Tibial artery (tissue), 4 donors: ENCODE measurements around the gene TMEM158.

Experiments used
- DNase-seq, 2 donors: peaks; one replicate each; pipeline ENCODE4 v3.0.0-alpha.2; 2019
- H3K27ac ChIP-seq, 2 donors: fragments of 200-600 bp; sonication (generic) in 1 of 2; 1 replicate in 1 of 2; 2 replicates in 1 of 2; pipeline ENCODE4 v1.5.1; 2018 to 2019; ENCODE audit warnings: mild to moderate bottlenecking in 1 of 2
- H3K27me3 ChIP-seq, 2 donors: fragments of 200-600 bp; sonication (generic) in 1 of 2; one replicate each; pipeline versions ENCODE4 v1.5.1 to v1.6.0; 2016 to 2019
- H3K36me3 ChIP-seq, 3 donors: fragments of 200-600 bp; sonication (generic) in 2 of 3; one replicate each; pipeline ENCODE4 v1.5.1; 2016 to 2019; ENCODE audit warnings: mild to moderate bottlenecking in 2 of 3
- H3K4me1 ChIP-seq, 4 donors: fragments of 200-600 bp; sonication (generic) in 2 of 4; 1 replicate in 3 of 4; 2 replicates in 1 of 4; pipeline ENCODE4 v1.5.1; 2016 to 2019
- H3K4me3 ChIP-seq, 2 donors: fragments of 200-600 bp; sonication (generic) in 1 of 2; 1 replicate in 1 of 2; 2 replicates in 1 of 2; pipeline ENCODE4 v1.5.1; 2018 to 2019; ENCODE audit warnings: mild to moderate bottlenecking in 2 of 2
- H3K9me3 ChIP-seq, 3 donors: fragments of 200-600 bp; sonication (generic) in 1 of 3; one replicate each; pipeline ENCODE4 v1.5.1; 2016 to 2019
- CTCF ChIP-seq, 2 experiments: fragments of 200-600 bp in 1 of 2; fragments of 450-650 bp in 1 of 2; IDR thresholded peaks; one replicate each; pipeline ENCODE4 v1.5.1; 2017 to 2019; ENCODE audit warnings: antibody characterized with exemption in 2 of 2, mild to moderate bottlenecking in 1 of 2, moderate library complexity in 1 of 2
- intact Hi-C: fragments of 100-400 bp; cut with DNase I; formaldehyde crosslinking; loops from one replicate; pipeline ENCODE4 v1.15.0; 2023; ENCODE audit warnings: low total_unique reads

Gene TMEM158

DNA sequence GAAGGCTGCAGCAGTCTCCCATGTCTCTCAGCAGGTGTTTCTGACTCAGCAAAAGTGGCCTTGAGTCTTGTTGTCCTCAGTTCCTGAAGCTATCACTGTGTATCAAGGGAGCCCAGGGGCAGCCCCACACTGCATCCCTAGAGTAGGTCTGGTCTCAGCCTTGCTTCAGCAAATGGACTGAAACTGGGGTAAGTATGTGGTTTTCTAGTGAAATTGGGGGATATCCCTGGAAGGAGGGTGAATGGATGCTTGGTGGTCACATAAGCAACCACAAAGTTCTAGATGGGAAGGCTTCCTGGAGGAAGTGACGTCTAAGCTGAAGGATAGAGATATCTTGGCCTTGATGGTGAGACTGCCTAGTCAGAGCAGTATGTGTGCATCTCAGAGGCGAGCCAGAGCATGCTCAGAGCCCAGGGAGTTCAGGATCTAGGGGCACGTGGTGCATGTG lies 38.4 kb downstream of the TMEM158 start:
- Histone ChIP-seq H3K4me1 (no peaks in the 10 kb centered on the region), H3K36me3 (no peaks in the 10 kb centered on the region), H3K27ac (no peak overlapping the region), H3K4me3 (no peak overlapping the region), H3K9me3 (no peaks in the 10 kb centered on the region), H3K27me3 (no peaks in the 10 kb centered on the region)
- no peak for DNase-seq
- TF ChIP-seq CTCF (IDR thresholded peaks at IDR 0.05), result no peak
- intact Hi-C loops, result no loop called here

DNA sequence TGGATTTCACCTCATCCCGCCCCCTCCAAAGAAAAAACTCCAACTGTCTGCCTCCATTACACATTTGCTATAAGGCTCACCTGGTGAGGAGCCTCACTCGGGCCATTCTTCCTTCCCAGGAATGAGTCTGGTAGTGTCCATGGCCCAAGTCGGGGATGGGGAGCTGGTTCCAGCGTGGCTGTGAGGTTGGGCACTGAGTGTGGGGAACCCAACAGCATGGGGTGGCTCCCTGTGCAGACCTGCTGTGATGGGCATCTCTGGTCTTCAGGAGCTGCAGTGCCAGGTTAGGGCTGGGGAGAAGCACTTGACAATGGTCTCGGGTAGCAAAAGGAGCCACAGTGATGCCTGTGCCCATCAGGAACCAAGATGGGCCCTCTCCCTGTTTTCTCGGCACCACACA lies 39.2 kb downstream of the TMEM158 start:
- H3K27ac ChIP-seq, result no peak overlapping the region
- no peaks in the 10 kb centered on the region for H3K4me1 ChIP-seq
- no peaks in the 10 kb centered on the region for H3K27me3 ChIP-seq
- DNase-seq, result no peak
- intact Hi-C loops, result no loop called here
- no peaks in the 10 kb centered on the region for H3K9me3 ChIP-seq
- TF ChIP-seq CTCF (IDR thresholded peaks at IDR 0.05), result no peak
- no peaks in the 10 kb centered on the region for H3K36me3 ChIP-seq
- H3K4me3 ChIP-seq, result no peak overlapping the region

DNA sequence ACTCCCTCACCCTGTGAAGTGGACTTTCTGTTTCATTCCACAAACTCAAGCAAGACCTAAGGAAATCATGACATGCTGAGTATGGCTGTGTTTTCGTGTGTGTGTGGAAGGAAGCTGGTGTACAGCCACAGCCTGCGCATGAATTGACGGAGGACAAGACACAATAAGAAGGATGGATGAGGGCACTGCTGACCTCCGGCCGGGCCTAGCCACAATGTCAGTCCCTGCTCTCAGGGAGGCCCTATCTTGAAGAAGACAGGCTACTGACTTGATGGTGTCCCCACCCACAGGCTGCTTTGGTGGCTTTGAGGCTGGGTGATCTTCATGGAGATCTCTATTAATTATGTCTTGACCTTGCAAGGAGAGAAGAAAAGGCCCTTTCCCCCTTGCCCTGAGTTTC lies 40.6 kb downstream of the TMEM158 start:
- TF ChIP-seq CTCF (IDR thresholded peaks at IDR 0.05), result no peak
- H3K4me3 ChIP-seq, result no peak overlapping the region
- intact Hi-C loops, result no loop called here
- H3K36me3 ChIP-seq, result no peaks in the 10 kb centered on the region
- H3K27me3 ChIP-seq, result no peaks in the 10 kb centered on the region
- no peak for DNase-seq
- H3K4me1 ChIP-seq, result no peaks in the 10 kb centered on the region
- no peak overlapping the region for H3K27ac ChIP-seq
- H3K9me3 ChIP-seq, result no peaks in the 10 kb centered on the region

GRCh38 chr3:45185052-45185451 lies 41.0 kb downstream of the TMEM158 start:
- Histone ChIP-seq H3K4me1 (no peaks in the 10 kb centered on the region), H3K27ac (no peak overlapping the region), H3K36me3 (no peaks in the 10 kb centered on the region), H3K9me3 (no peaks in the 10 kb centered on the region), H3K27me3 (no peaks in the 10 kb centered on the region), H3K4me3 (no peak overlapping the region)
- TF ChIP-seq CTCF (IDR thresholded peaks at IDR 0.05), result no peak
- intact Hi-C loops, result no loop called here
- DNase-seq, result no peak

GRCh38 chr3:45183872-45184262 lies 42.2 kb downstream of the TMEM158 start:
- Histone ChIP-seq H3K36me3 (no peaks in the 10 kb centered on the region), H3K4me1 (no peaks in the 10 kb centered on the region), H3K4me3 (no peak overlapping the region), H3K27ac (no peak overlapping the region), H3K9me3 (no peaks in the 10 kb centered on the region), H3K27me3 (no peaks in the 10 kb centered on the region)
- intact Hi-C loops, result no loop called here
- DNase-seq, result no peak
- TF ChIP-seq CTCF (IDR thresholded peaks at IDR 0.05), result no peak
